ENCODE measurements around the gene DEPDC5.

DEPDC5 gene

GRCh38 chr22:31853736-31854495, 100.1 kb downstream of the DEPDC5 start:
- DNase-seq: no peak

- no peak for DNase-seq
Measured at GRCh38 chr22:31857247-31857646, 103.4 kb downstream of the DEPDC5 start.

GRCh38 chr22:31861226-31861840, 107.5 kb downstream of the DEPDC5 start:
- DNase-seq: no peak

- no peak for DNase-seq
Measured at GRCh38 chr22:31866918-31867317, 113.1 kb downstream of the DEPDC5 start.

GRCh38 chr22:31867386-31868153, 113.8 kb downstream of the DEPDC5 start:
- no peak for DNase-seq

- DNase-seq: no peak
Measured at GRCh38 chr22:31869739-31870138, 115.9 kb downstream of the DEPDC5 start.

GRCh38 chr22:31870890-31871289, 117.1 kb downstream of the DEPDC5 start:
- no peak for DNase-seq

- DNase-seq: no peak
Measured at GRCh38 chr22:31871480-31871879, 117.7 kb downstream of the DEPDC5 start.

GRCh38 chr22:31872209-31872608, 118.4 kb downstream of the DEPDC5 start:
- DNase-seq: peak; percentile 29

- DNase-seq: no peak
Measured at GRCh38 chr22:31874821-31875220, 121.0 kb downstream of the DEPDC5 start.

- no peak for DNase-seq
Measured at GRCh38 chr22:31876156-31876920, 122.5 kb downstream of the DEPDC5 start.

- DNase-seq: no peak
Measured at GRCh38 chr22:31879585-31879984, 125.8 kb downstream of the DEPDC5 start.

GRCh38 chr22:31881200-31881599, 127.4 kb downstream of the DEPDC5 start:
- no peak for DNase-seq

- DNase-seq: no peak
Measured at GRCh38 chr22:31881865-31882264, 128.0 kb downstream of the DEPDC5 start.

- no peak for DNase-seq
Measured at GRCh38 chr22:31882971-31883370, 129.2 kb downstream of the DEPDC5 start.

GRCh38 chr22:31883989-31884388, 130.2 kb downstream of the DEPDC5 start:
- no peak for DNase-seq

GRCh38 chr22:31891366-31892079, 137.7 kb downstream of the DEPDC5 start:
- DNase-seq: no peak

- DNase-seq: no peak
Measured at GRCh38 chr22:31892080-31892433, 138.2 kb downstream of the DEPDC5 start.

GRCh38 chr22:31893460-31893859, 139.6 kb downstream of the DEPDC5 start:
- DNase-seq: no peak

- no peak for DNase-seq
Measured at GRCh38 chr22:31895411-31896123, 141.7 kb downstream of the DEPDC5 start.

GRCh38 chr22:31896472-31896871, 142.7 kb downstream of the DEPDC5 start:
- no peak for DNase-seq
